HG03354 (cell line): ENCODE measurements around the gene MOB3B.

Experiments used
- ATAC-seq: cut with Tn5 transposase; IDR thresholded peaks from one replicate; pipeline ENCODE4 v1.9.1; 2021; ENCODE audit warnings: mild to moderate bottlenecking; ENCODE audit not compliant: unreplicated experiment, poor library complexity, severe bottlenecking

Gene MOB3B

GRCh38 chr9:27333241-27334052 is 196.2 kb downstream of the MOB3B start:
- ATAC-seq = peak; percentile 83

GRCh38 chr9:27331393-27331792 is 198.2 kb downstream of the MOB3B start:
- ATAC-seq = no peak

GRCh38 chr9:27329291-27329690 is 200.3 kb downstream of the MOB3B start:
- no peak for ATAC-seq

- no peak for ATAC-seq
These were observed 201.1 kb downstream of the MOB3B start for GRCh38 chr9:27328483-27328882.

GRCh38 chr9:27311184-27311583 is 218.4 kb downstream of the MOB3B start:
- no peak for ATAC-seq

GRCh38 chr9:27310582-27310981 is 219.0 kb downstream of the MOB3B start:
- no peak for ATAC-seq

- ATAC-seq = no peak
These were observed 220.8 kb downstream of the MOB3B start for GRCh38 chr9:27308691-27309390.

GRCh38 chr9:27304521-27304920 is 225.1 kb downstream of the MOB3B start:
- no peak for ATAC-seq

- ATAC-seq = no peak
These were observed 226.4 kb downstream of the MOB3B start for GRCh38 chr9:27303219-27303618.

GRCh38 chr9:27297050-27297449 is 232.6 kb downstream of the MOB3B start, which contains the start of gene EQTN:
TSS of gene EQTN (minus strand) at chr9:27297150. CDS start at chr9:27297055, 95 bp downstream.
- no peak for ATAC-seq

- ATAC-seq = no peak
These were observed 235.6 kb downstream of the MOB3B start for GRCh38 chr9:27293996-27294395.

GRCh38 chr9:27292659-27293405 is 236.8 kb downstream of the MOB3B start:
- ATAC-seq = no peak

- ATAC-seq = no peak
These were observed 238.3 kb downstream of the MOB3B start for GRCh38 chr9:27291292-27291691.

GRCh38 chr9:27282269-27282668 is 247.3 kb downstream of the MOB3B start:
- ATAC-seq = no peak

- ATAC-seq = no peak
These were observed 248.8 kb downstream of the MOB3B start for GRCh38 chr9:27280860-27281259.

GRCh38 chr9:27280249-27280648 is 249.4 kb downstream of the MOB3B start:
- ATAC-seq = no peak

GRCh38 chr9:27279611-27280010 is 250.0 kb downstream of the MOB3B start:
- no peak for ATAC-seq

GRCh38 chr9:27278374-27278773 is 251.2 kb downstream of the MOB3B start:
- ATAC-seq = no peak

- ATAC-seq = peak; percentile 69
These were observed 253.2 kb downstream of the MOB3B start for GRCh38 chr9:27276193-27277030.
